GM12874 (cell line): ENCODE data around the gene TMC1.

Experiments used
- CTCF ChIP-seq: IDR thresholded peaks from 2 replicates; pipeline ENCODE4 v1.5.1; 2011; ENCODE audit warnings: low read depth, mild to moderate bottlenecking, control low read depth, low read length, moderate library complexity; ENCODE audit not compliant: insufficient read depth

The TMC1 gene

GRCh38 chr9:72534931-72535330 is 13.5 kb downstream of the TMC1 start:
- TF ChIP-seq CTCF = no peak

- TF ChIP-seq CTCF = no peak
Measured at GRCh38 chr9:72537011-72537545, 15.7 kb downstream of the TMC1 start.

GRCh38 chr9:72537671-72538070 is 16.3 kb downstream of the TMC1 start:
- TF ChIP-seq CTCF = no peak

DNA sequence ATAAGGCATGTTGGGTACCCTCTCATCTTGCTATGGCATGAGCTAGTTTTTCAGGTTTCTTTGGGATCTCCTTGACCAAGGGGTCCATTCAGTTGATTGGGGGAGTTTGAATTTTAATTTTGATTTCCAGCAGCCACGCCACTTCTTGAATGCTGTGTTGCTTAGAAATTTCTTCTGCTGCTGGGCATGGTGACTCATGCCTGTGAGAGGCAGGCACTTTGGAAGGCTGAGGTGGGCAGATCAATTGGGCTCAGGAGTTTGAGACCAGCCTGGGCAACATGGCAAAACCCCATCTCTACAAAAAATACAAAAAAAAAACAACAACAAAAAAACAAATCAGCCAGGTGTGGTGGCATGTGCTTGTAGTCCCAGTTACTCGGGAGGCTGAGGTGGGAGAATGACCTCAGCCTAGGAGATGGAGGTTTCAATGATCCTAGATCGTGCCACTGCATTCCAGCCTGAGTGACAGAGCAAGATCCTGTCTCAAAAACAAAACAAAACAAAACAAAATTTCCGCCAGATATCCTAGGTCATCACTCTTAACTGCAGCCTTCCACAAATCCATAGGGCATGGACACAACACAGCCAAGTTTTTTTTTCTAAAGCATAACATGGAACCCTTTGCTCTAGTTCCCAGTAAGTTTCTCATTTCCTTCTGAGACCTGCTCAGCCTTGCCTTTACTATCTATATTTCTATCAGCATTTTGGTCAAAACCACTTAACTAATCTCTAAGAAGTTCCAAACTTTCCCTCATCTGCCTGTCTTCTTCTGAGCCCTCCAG is 17.7 kb downstream of the TMC1 start:
- TF ChIP-seq CTCF = no peak

GRCh38 chr9:72539824-72540347 is 18.5 kb downstream of the TMC1 start:
- no peak for TF ChIP-seq CTCF

GRCh38 chr9:72540348-72540873 is 19.0 kb downstream of the TMC1 start:
- TF ChIP-seq CTCF = no peak

GRCh38 chr9:72542917-72543316 is 21.5 kb downstream of the TMC1 start:
- TF ChIP-seq CTCF = no peak
